ENCODE data around the gene PMVK. TPM values are rescaled to one million over a fixed set of nuclear protein-coding genes. Genes with fewer than 3 reads are reported as not detected.

Gene PMVK
- total RNA-seq, 2 donors from 2014 or later: 33.4 to 34.0 TPM

Small RNAs within 50 kb of the gene (microRNA-seq; reads per million reads assigned to microRNA genes)
- gene MIR4258: 0 to 2.7 reads per million in 2 donors

Other genes starting within 250 kb of the PMVK start
- gene KCNN3, start 66.4 kb downstream of the PMVK start, total RNA-seq: 1 to 10 TPM in 1 of 2 donors, under 1 TPM in 1; 0.73 to 3.6 TPM
- gene PBXIP1, start 19.4 kb upstream of the PMVK start, total RNA-seq: 10 to 100 TPM; 33.4 to 61.2 TPM
- gene PYGO2, start 25.1 kb upstream of the PMVK start, total RNA-seq: 10 to 100 TPM; 27.0 to 31.3 TPM
- 100 to 1,000 TPM in 1 of 2 donors, 10 to 100 TPM in 1; 95.3 to 108 TPM for gene SHC1, start 34.0 kb upstream of the PMVK start, total RNA-seq
- gene CKS1B, start 38.0 kb upstream of the PMVK start, total RNA-seq: 10 to 100 TPM; 22.8 to 35.7 TPM
- gene FLAD1, start 46.6 kb upstream of the PMVK start, total RNA-seq: 10 to 100 TPM; 32.8 to 43.7 TPM
- gene LENEP, start 56.9 kb upstream of the PMVK start, total RNA-seq: under 1 TPM in 1 of 2 donors, not detected in 1; 0.52 TPM
- 100 to 1,000 TPM; 248 to 326 TPM for gene ZBTB7B, start 66.1 kb upstream of the PMVK start, total RNA-seq
- gene DCST2, start 97.1 kb upstream of the PMVK start, total RNA-seq: 1 to 10 TPM; 1.5 to 3.6 TPM
- under 1 TPM in 1 of 2 donors, not detected in 1; 0.21 TPM for gene DCST1, start 97.1 kb upstream of the PMVK start, total RNA-seq
- 100 to 1,000 TPM in 1 of 2 donors, 10 to 100 TPM in 1; 88.9 to 160 TPM for gene ADAM15, start 114.6 kb upstream of the PMVK start, total RNA-seq
- 10 to 100 TPM; 23.0 to 33.5 TPM for gene EFNA4, start 127.0 kb upstream of the PMVK start, total RNA-seq
- gene EFNA3, start 142.1 kb upstream of the PMVK start, total RNA-seq: 10 to 100 TPM in 1 of 2 donors, 1 to 10 TPM in 1; 7.7 to 23.1 TPM
- 100 to 1,000 TPM in 1 of 2 donors, 10 to 100 TPM in 1; 63.0 to 176 TPM for gene EFNA1, start 191.2 kb upstream of the PMVK start, total RNA-seq
- gene SLC50A1, start 199.1 kb upstream of the PMVK start, total RNA-seq: 100 to 1,000 TPM in 1 of 2 donors, 10 to 100 TPM in 1; 70.6 to 107 TPM
- gene DPM3, start 203.8 kb upstream of the PMVK start, total RNA-seq: 100 to 1,000 TPM in 1 of 2 donors, 10 to 100 TPM in 1; 93.9 to 131 TPM
- 100 to 1,000 TPM; 143 to 164 TPM for gene KRTCAP2, start 236.6 kb upstream of the PMVK start, total RNA-seq
- gene TRIM46, start 237.1 kb upstream of the PMVK start, total RNA-seq: under 1 TPM; 0.28 to 0.52 TPM

Data from left colon (tissue), 2 donors.